ENCODE data around the gene MYO5B. TPM values are rescaled to one million over a fixed set of nuclear protein-coding genes. Genes with fewer than 3 reads are reported as not detected.
"Not testable (repeated sequence)": the region's sequence is repeated elsewhere in the genome, so short reads cannot be mapped to it uniquely, and the experiment has no call there.

The MYO5B gene
- total and polyA plus RNA-seq, 7 experiments from 2014 or later: 0.02 to 0.04 TPM; not detected in 5

DNA sequence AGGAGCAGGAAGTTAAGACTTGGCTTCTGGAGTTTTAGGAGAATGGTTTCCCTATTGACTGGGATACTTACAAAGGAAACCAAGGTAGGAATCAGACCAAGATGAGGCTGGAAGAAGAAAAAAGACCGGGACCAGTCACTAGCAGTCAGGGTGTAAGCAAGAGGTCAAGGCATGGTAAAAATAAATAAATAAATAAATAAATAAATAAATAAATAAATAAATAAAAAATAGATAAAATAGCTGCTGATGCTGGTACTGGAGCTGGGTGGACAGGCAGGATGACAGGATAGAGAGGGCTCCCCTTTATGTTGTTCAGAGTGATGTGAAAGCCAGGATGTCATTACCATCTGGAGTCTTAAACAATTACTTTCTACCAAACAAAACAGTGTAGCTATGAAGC is 89.9 kb downstream of the MYO5B start:
- Histone ChIP-seq H3K36me3 (ENCODE audit: control insufficient read depth in 2 of 3, insufficient read depth in 3 of 3, low read length in 3 of 3) (no peaks in the 10 kb centered on the region), H3K4me3 (ENCODE audit: low read length) (no peak overlapping the region), H3K4me1 (ENCODE audit: control insufficient read depth in 2 of 2, insufficient read depth in 2 of 2, low read length in 2 of 2) (no peaks in the 10 kb centered on the region), H3K9me3 (ENCODE audit: control insufficient read depth in 2 of 3, low read length in 3 of 3) (no peaks in the 10 kb centered on the region), H3K27me3 (ENCODE audit: control insufficient read depth in 2 of 2, insufficient read depth in 2 of 2, low read length in 2 of 2) (no peaks in the 10 kb centered on the region), H3K27ac (ENCODE audit: low read depth, low read length) (no peak overlapping the region)
- CTCF ChIA-PET: no interaction called here
- Mint-ChIP-seq H3K36me3 (no peaks in the 10 kb centered on the region), H3K27me3 (peaks cover 4 to 28% (median 15%) of the 10 kb centered on the region in 5 donors), H3K4me1 (peaks cover 0 to 3% (median 0%) of the 10 kb centered on the region in 7 donors), H3K9me3 (no peaks in the 10 kb centered on the region), H3K27ac (no peak overlapping the region), H3K4me3 (no peak overlapping the region)
- POLR2A ChIA-PET: no interaction called here
- no peak for ATAC-seq
- no peak for DNase-seq
- intact Hi-C loops (cut with micrococcal nuclease): no loop called here

- Histone ChIP-seq H3K9me3 (ENCODE audit: control insufficient read depth in 2 of 3, low read length in 3 of 3) (no peaks in the 10 kb centered on the region), H3K4me1 (ENCODE audit: control insufficient read depth in 2 of 2, insufficient read depth in 2 of 2, low read length in 2 of 2) (no peaks in the 10 kb centered on the region), H3K27me3 (ENCODE audit: control insufficient read depth in 2 of 2, insufficient read depth in 2 of 2, low read length in 2 of 2) (no peaks in the 10 kb centered on the region), H3K4me3 (ENCODE audit: low read length) (no peak overlapping the region), H3K27ac (ENCODE audit: low read depth, low read length) (no peak overlapping the region), H3K36me3 (ENCODE audit: control insufficient read depth in 2 of 3, insufficient read depth in 3 of 3, low read length in 3 of 3) (no peaks in the 10 kb centered on the region)
- peaks cover 0 to 2% (median 0%) of the 10 kb centered on the region in 7 donors for H3K4me1 Mint-ChIP-seq
- H3K27me3 Mint-ChIP-seq: peaks cover 6 to 27% (median 11%) of the 10 kb centered on the region in 5 donors
- ChIA-PET CTCF (no interaction called here), POLR2A (no interaction called here)
- no peaks in the 10 kb centered on the region for H3K36me3 Mint-ChIP-seq
- no peak for ATAC-seq
- H3K27ac Mint-ChIP-seq: no peak overlapping the region
- no peak for DNase-seq
- intact Hi-C loops (cut with micrococcal nuclease): no loop called here
- no peaks in the 10 kb centered on the region for H3K9me3 Mint-ChIP-seq
- H3K4me3 Mint-ChIP-seq: no peak overlapping the region
Observed at GRCh38 chr18:50104421-50104820, 90.5 kb downstream of the MYO5B start.

DNA sequence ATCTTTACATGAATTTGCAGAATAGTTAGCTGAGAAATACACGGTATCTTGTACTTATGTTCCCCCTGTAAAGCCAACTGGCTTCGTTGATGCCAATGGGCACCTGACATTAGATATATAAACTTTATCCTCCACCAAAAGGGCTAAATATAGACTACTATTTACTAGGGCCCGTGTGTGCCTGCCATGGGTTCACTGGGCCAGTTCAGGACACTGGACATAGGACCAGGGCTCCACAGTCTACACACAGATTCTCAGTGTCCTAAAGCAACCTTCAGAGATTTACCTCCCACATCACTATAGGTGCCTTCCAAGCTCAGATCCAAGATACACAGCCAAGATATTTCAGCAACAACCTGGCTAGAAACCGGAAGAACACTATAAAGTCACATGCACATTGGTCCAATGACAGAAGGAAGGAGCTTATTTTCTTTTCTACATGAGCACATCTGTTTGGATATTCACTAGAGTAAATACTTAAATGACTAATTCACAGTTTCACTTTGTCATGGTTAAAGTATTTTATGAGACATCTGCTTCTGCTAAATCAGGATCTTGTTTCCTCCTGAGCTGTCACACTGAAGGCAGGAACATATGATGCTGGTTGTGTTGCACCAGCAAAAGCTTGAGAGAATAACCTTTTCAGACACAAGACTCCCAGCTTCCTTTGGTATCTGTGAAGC is 95.1 kb downstream of the MYO5B start:
- Histone ChIP-seq H3K36me3 (ENCODE audit: control insufficient read depth in 2 of 3, insufficient read depth in 3 of 3, low read length in 3 of 3) (no peaks in the 10 kb centered on the region), H3K4me1 (ENCODE audit: control insufficient read depth in 2 of 2, insufficient read depth in 2 of 2, low read length in 2 of 2) (no peaks in the 10 kb centered on the region), H3K9me3 (ENCODE audit: control insufficient read depth in 2 of 3, low read length in 3 of 3) (no peaks in the 10 kb centered on the region), H3K27ac (ENCODE audit: low read depth, low read length) (no peak overlapping the region), H3K27me3 (ENCODE audit: control insufficient read depth in 2 of 2, insufficient read depth in 2 of 2, low read length in 2 of 2) (no peaks in the 10 kb centered on the region), H3K4me3 (ENCODE audit: low read length) (no peak overlapping the region)
- intact Hi-C loops (cut with micrococcal nuclease): no loop called here
- H3K27me3 Mint-ChIP-seq: peaks cover 4 to 41% (median 17%) of the 10 kb centered on the region in 5 donors
- H3K4me3 Mint-ChIP-seq: no peak overlapping the region
- ChIA-PET POLR2A (no interaction called here), CTCF (no interaction called here)
- ATAC-seq (no peak), DNase-seq (no peak)
- no peak overlapping the region for H3K27ac Mint-ChIP-seq
- H3K4me1 Mint-ChIP-seq: peaks cover 0 to 2% (median 0%) of the 10 kb centered on the region in 7 donors
- H3K36me3 Mint-ChIP-seq: no peaks in the 10 kb centered on the region
- H3K9me3 Mint-ChIP-seq: no peaks in the 10 kb centered on the region

DNA sequence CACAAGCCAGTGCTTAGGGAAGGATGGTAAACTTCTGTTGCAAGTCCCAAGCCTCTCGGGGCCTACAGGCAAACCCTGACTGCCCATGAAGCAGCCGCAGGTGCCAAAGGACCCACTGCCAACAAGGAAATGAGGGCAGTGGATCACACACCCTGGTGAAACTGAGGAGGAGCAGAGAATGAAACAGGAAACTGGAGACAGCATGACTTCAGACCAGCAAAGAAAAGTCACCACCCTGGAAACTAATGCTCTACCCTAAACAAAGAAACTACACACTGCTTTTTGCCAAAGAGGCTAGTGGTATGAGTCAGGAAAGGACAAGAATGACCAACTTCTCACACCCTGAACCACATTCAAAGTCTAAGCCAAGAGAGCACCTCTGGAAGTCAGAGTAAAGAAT is 97.2 kb downstream of the MYO5B start:
- CTCF ChIA-PET: no interaction called here
- no peaks in the 10 kb centered on the region for H3K36me3 ChIP-seq (ENCODE audit: control insufficient read depth in 2 of 3, insufficient read depth in 3 of 3, low read length in 3 of 3)
- no peak for ATAC-seq

DNA sequence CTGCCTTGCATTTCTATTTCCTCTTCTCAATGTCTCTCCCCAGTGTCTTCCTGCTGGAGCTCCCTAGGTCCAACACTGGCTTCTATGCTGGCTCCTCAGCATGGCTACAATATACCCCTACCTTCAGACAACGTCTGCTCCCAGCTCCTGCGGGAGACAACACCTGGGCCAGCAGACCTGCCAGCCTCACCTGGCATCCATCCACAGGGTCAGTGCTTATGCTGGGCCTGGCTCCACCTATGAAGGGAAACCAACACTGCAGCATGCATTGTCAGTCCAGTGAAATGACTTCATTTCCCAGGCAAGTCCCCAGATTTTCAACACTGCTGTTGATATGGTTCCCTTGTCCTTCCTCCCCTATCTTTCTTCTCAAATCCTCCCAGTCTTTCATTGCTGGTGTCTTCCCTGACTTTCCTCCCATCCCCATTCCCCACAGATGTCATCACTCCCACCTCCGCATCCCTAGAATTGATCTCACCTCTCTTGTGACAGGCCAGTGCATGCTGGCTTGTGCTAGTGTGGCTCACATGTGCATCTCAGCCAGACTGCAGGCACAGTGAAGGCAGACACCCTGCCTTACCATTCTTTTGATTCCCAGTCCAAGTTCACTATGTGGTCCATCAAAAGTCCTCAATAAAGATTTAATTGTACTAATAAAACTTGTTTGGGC is 98.0 kb downstream of the MYO5B start:
- Mint-ChIP-seq H3K4me3 (no peak overlapping the region), H3K36me3 (no peaks in the 10 kb centered on the region), H3K9me3 (no peaks in the 10 kb centered on the region), H3K27me3 (peaks cover 4 to 42% (median 20%) of the 10 kb centered on the region in 5 donors), H3K27ac (no peak overlapping the region), H3K4me1 (peaks cover 0 to 6% (median 0%) of the 10 kb centered on the region in 7 donors)
- intact Hi-C loops (cut with micrococcal nuclease): no loop called here
- H3K27me3 ChIP-seq (ENCODE audit: control insufficient read depth in 2 of 2, insufficient read depth in 2 of 2, low read length in 2 of 2): no peaks in the 10 kb centered on the region
- H3K4me1 ChIP-seq (ENCODE audit: control insufficient read depth in 2 of 2, insufficient read depth in 2 of 2, low read length in 2 of 2): no peaks in the 10 kb centered on the region
- POLR2A ChIA-PET: no interaction called here
- ATAC-seq (no peak), DNase-seq (no peak)
- no peaks in the 10 kb centered on the region for H3K36me3 ChIP-seq (ENCODE audit: control insufficient read depth in 2 of 3, insufficient read depth in 3 of 3, low read length in 3 of 3)
- no peak overlapping the region for H3K27ac ChIP-seq (ENCODE audit: low read depth, low read length)
- no peaks in the 10 kb centered on the region for H3K9me3 ChIP-seq (ENCODE audit: control insufficient read depth in 2 of 3, low read length in 3 of 3)
- no peak overlapping the region for H3K4me3 ChIP-seq (ENCODE audit: low read length)
- CTCF ChIA-PET: no interaction called here

More for the DNA sequence above, 97.2 kb downstream of the MYO5B start:
- POLR2A ChIA-PET: no interaction called here
- H3K27ac Mint-ChIP-seq: no peak overlapping the region
- no peaks in the 10 kb centered on the region for H3K4me1 ChIP-seq (ENCODE audit: control insufficient read depth in 2 of 2, insufficient read depth in 2 of 2, low read length in 2 of 2)
- H3K27me3 Mint-ChIP-seq: peaks cover 4 to 37% (median 17%) of the 10 kb centered on the region in 5 donors
- H3K9me3 ChIP-seq (ENCODE audit: control insufficient read depth in 2 of 3, low read length in 3 of 3): no peaks in the 10 kb centered on the region
- no peak overlapping the region for H3K27ac ChIP-seq (ENCODE audit: low read depth, low read length)
- no peaks in the 10 kb centered on the region for H3K27me3 ChIP-seq (ENCODE audit: control insufficient read depth in 2 of 2, insufficient read depth in 2 of 2, low read length in 2 of 2)
- H3K4me3 Mint-ChIP-seq: no peak overlapping the region
- DNase-seq: no peak
- H3K4me3 ChIP-seq (ENCODE audit: low read length): no peak overlapping the region
- peaks cover 0 to 2% (median 0%) of the 10 kb centered on the region in 7 donors for H3K4me1 Mint-ChIP-seq
- intact Hi-C loops (cut with micrococcal nuclease): no loop called here
- no peaks in the 10 kb centered on the region for H3K9me3 Mint-ChIP-seq
- no peaks in the 10 kb centered on the region for H3K36me3 Mint-ChIP-seq

DNA sequence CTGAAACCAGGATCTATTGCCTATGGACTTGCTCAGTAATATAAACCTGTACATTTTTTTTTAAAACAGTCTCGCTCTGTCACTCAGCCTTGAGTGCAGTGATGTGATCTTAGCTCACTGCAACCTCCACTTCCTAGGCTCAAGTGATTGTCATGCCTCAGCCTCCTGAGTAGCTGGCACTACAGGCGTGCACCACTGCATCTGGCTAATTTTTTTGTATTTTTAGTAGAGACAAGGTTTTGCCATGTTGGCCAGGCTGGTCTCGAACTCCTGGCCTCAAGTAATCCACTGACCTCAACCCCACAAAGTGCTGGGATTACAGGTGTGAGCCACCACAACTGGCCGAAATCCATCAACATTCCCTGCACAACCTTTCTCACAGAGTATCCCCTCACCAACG is 100.2 kb downstream of the MYO5B start:
- H3K4me1 ChIP-seq (ENCODE audit: control insufficient read depth in 2 of 2, insufficient read depth in 2 of 2, low read length in 2 of 2); H3K4me3 ChIP-seq (ENCODE audit: low read length); ATAC-seq; DNase-seq; POLR2A ChIA-PET; intact Hi-C loops (cut with micrococcal nuclease); H3K4me3 Mint-ChIP-seq; H3K9me3 ChIP-seq (ENCODE audit: control insufficient read depth in 2 of 3, low read length in 3 of 3); CTCF ChIA-PET; H3K4me1 Mint-ChIP-seq; H3K36me3 Mint-ChIP-seq; H3K9me3 Mint-ChIP-seq; H3K27ac ChIP-seq (ENCODE audit: low read depth, low read length); H3K36me3 ChIP-seq (ENCODE audit: control insufficient read depth in 2 of 3, insufficient read depth in 3 of 3, low read length in 3 of 3); H3K27ac Mint-ChIP-seq; H3K27me3 ChIP-seq (ENCODE audit: control insufficient read depth in 2 of 2, insufficient read depth in 2 of 2, low read length in 2 of 2): not testable (repeated sequence)
- peaks cover 7 to 34% (median 27%) of the 10 kb centered on the region in 5 donors for H3K27me3 Mint-ChIP-seq

GRCh38 chr18:50094221-50094773 is 100.7 kb downstream of the MYO5B start:
- Mint-ChIP-seq H3K4me1 (peaks cover 0 to 4% (median 0%) of the 10 kb centered on the region in 7 donors), H3K27ac (no peak overlapping the region), H3K9me3 (no peaks in the 10 kb centered on the region), H3K4me3 (no peak overlapping the region), H3K27me3 (peaks cover 4 to 34% (median 28%) of the 10 kb centered on the region in 5 donors), H3K36me3 (no peaks in the 10 kb centered on the region)
- Histone ChIP-seq H3K4me1 (ENCODE audit: control insufficient read depth in 2 of 2, insufficient read depth in 2 of 2, low read length in 2 of 2) (no peaks in the 10 kb centered on the region), H3K9me3 (ENCODE audit: control insufficient read depth in 2 of 3, low read length in 3 of 3) (no peaks in the 10 kb centered on the region), H3K36me3 (ENCODE audit: control insufficient read depth in 2 of 3, insufficient read depth in 3 of 3, low read length in 3 of 3) (no peaks in the 10 kb centered on the region), H3K27ac (ENCODE audit: low read depth, low read length) (no peak overlapping the region), H3K4me3 (ENCODE audit: low read length) (no peak overlapping the region), H3K27me3 (ENCODE audit: control insufficient read depth in 2 of 2, insufficient read depth in 2 of 2, low read length in 2 of 2) (no peaks in the 10 kb centered on the region)
- DNase-seq (no peak), ATAC-seq (no peak)
- intact Hi-C loops (cut with micrococcal nuclease): no loop called here
- ChIA-PET CTCF (no interaction called here), POLR2A (no interaction called here)

All from naive thymus-derived CD4-positive, alpha-beta T cell (primary cell).